Neural progenitor cell (in vitro differentiated cells): Measurements from ENCODE around the gene XAB2. TPM values are rescaled to one million over a fixed set of nuclear protein-coding genes. Genes with fewer than 3 reads are reported as not detected.
"Not testable (repeated sequence)": the region's sequence is repeated elsewhere in the genome, so short reads cannot be mapped to it uniquely, and the experiment has no call there.

Experiments used
- DNase-seq: peaks from one replicate; pipeline ENCODE4 v3.0.0-alpha.2; 2016; ENCODE audit warnings: low spot score
- H2AFZ ChIP-seq: fragments of 200-600 bp; sonication (generic); replicated peaks from 2 replicates; pipeline ENCODE4 v1.6.1; 2016; ENCODE audit warnings: antibody characterized with exemption
- H3F3A ChIP-seq: fragments of 200-600 bp; sonication (generic); 2 replicates; pipeline ENCODE4 v1.6.1; 2016; ENCODE audit warnings: antibody characterized with exemption, low read depth
- H3K27ac ChIP-seq: fragments of 200-600 bp; sonication (generic); 2 replicates; pipeline ENCODE4 v1.5.1; 2016; ENCODE audit warnings: mild to moderate bottlenecking
- H3K27me3 ChIP-seq: fragments of 200-600 bp; sonication (generic); 2 replicates; pipeline ENCODE4 v1.6.1; 2016; ENCODE audit warnings: mild to moderate bottlenecking, moderate library complexity
- H3K36me3 ChIP-seq: fragments of 200-600 bp; sonication (generic); 2 replicates; pipeline ENCODE4 v1.5.1; 2016
- H3K4me1 ChIP-seq: fragments of 200-600 bp; sonication (generic); 2 replicates; pipeline ENCODE4 v1.6.1; 2016; ENCODE audit warnings: mixed run types
- H3K4me2 ChIP-seq: fragments of 200-600 bp; sonication (generic); 2 replicates; pipeline ENCODE4 v1.6.1; 2016
- H3K4me3 ChIP-seq: fragments of 200-600 bp; sonication (generic); 2 replicates; pipeline ENCODE4 v1.5.1; 2016
- H3K79me2 ChIP-seq: fragments of 200-600 bp; sonication (generic); 2 replicates; pipeline ENCODE4 v1.6.1; 2016; ENCODE audit warnings: low read depth
- H3K9ac ChIP-seq: fragments of 200-600 bp; sonication (generic); 2 replicates; pipeline ENCODE4 v1.6.1; 2016
- H3K9me3 ChIP-seq: fragments of 200-600 bp; sonication (generic); 2 replicates; pipeline ENCODE4 v1.5.1; 2016; ENCODE audit warnings: low read depth
- H4K20me1 ChIP-seq: fragments of 200-600 bp; sonication (generic); 2 replicates; pipeline ENCODE4 v1.6.1; 2016; ENCODE audit warnings: low read depth
- H3K27ac Mint-ChIP-seq: 3 replicates; pipeline ENCODE4 v1.8.0; 2021; ENCODE audit warnings: mixed read lengths
- H3K27me3 Mint-ChIP-seq: 2 replicates; pipeline ENCODE4 v1.8.0; 2022; ENCODE audit warnings: low read depth, mild to moderate bottlenecking, inconsistent platforms, moderate library complexity, mixed read lengths; ENCODE audit not compliant: insufficient read depth
- H3K36me3 Mint-ChIP-seq: 3 replicates; pipeline ENCODE4 v1.8.0; 2021; ENCODE audit warnings: mixed read lengths
- H3K4me1 Mint-ChIP-seq: 3 replicates; pipeline ENCODE4 v1.8.0; 2021; ENCODE audit warnings: mixed read lengths
- H3K4me3 Mint-ChIP-seq: 3 replicates; pipeline ENCODE4 v1.8.0; 2021; ENCODE audit warnings: mild to moderate bottlenecking, moderate library complexity, mixed read lengths
- H3K9me3 Mint-ChIP-seq: 3 replicates; pipeline ENCODE4 v1.8.0; 2020; ENCODE audit warnings: mixed read lengths
- EZH2 ChIP-seq: fragments of 200-600 bp; sonication (generic); IDR thresholded peaks from 2 replicates; pipeline ENCODE4 v1.6.1; 2017; ENCODE audit warnings: antibody characterized with exemption, mild to moderate bottlenecking, moderate library complexity
- EZH2phosphoT487 ChIP-seq: fragments of 200-600 bp; sonication (generic); IDR thresholded peaks from 2 replicates; pipeline ENCODE4 v1.6.1; 2017; ENCODE audit warnings: antibody characterized with exemption
- total RNA-seq: library from RNA; depleted of rRNA; stranded (reverse); fragments of >200 nt; gene quantifications from 2 replicates; pipeline ENCODE4 v1.2.3, GENCODE V29; 2015; ENCODE audit warnings: low replicate concordance
- TF ChIP-seq, protein P1 (sequence below): fragments of 200-600 bp; sonication (generic); IDR thresholded peaks from 2 replicates; pipeline ENCODE4 v1.5.1; 2017; ENCODE audit warnings: antibody characterized with exemption, mild to moderate bottlenecking

Gene XAB2
- total RNA-seq, 1 donor from 2014 or later: 30.9 TPM

DNA sequence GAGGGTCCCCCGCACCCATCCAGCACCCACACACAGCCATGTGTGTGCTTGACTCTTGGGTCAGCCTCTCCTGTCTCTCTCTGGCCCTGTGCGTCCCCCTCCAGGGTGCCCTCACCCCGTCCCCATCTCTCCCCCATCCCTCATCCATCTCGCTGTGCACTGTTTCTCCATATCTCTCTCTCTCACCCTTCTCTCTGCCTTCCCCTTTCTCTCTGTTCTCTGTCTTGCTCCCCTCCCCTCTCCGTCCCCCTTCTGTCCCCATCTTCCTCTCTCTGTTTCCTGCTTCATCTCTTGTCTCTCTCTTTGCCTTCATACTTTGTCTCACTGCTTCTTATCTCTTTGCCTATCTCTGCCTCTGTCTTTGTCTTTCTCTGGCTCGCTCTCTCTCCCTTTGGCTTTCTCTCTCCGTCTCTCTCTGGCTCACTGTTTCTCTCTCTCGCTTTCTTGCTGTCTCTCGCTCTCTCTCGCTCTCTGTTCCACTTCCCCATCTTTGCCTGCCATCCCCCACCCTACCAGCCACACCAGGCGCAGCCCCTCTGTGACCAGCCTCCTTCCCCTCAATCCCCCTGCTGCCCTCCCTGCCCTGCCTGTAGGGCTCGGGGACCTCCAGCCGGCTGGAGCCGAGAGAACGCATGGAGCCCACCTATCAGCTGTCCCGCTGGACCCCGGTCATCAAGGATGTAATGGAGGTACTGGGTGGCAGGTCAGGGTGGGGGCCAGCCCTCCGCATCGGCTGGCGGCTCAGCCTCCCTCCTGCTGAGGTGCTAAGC lies 16.5 kb upstream of the XAB2 start:
- Mint-ChIP-seq H3K9me3 (peaks cover 2% of the 10 kb centered on the region), H3K27ac (no peak overlapping the region), H3K4me3 (no peak overlapping the region), H3K27me3 (peaks cover under 1% of the 10 kb centered on the region), H3K4me1 (no peaks in the 10 kb centered on the region), H3K36me3 (no peaks in the 10 kb centered on the region)
- no peak for DNase-seq
- no peak overlapping the region for H3K9ac ChIP-seq
- peaks cover 11% of the 10 kb centered on the region for H3K27me3 ChIP-seq
- no peak overlapping the region for H3K4me2 ChIP-seq
- no peak overlapping the region for H3K27ac ChIP-seq
- no peaks in the 10 kb centered on the region for H3K36me3 ChIP-seq
- H3K79me2 ChIP-seq: no peaks in the 10 kb centered on the region
- no peaks in the 10 kb centered on the region for H3F3A ChIP-seq
- H4K20me1 ChIP-seq: no peaks in the 10 kb centered on the region
- H3K4me1 ChIP-seq: no peaks in the 10 kb centered on the region
- TF ChIP-seq EZH2phosphoT487 (no peak), EZH2 (no peak)
- TF ChIP-seq, protein P1, sequence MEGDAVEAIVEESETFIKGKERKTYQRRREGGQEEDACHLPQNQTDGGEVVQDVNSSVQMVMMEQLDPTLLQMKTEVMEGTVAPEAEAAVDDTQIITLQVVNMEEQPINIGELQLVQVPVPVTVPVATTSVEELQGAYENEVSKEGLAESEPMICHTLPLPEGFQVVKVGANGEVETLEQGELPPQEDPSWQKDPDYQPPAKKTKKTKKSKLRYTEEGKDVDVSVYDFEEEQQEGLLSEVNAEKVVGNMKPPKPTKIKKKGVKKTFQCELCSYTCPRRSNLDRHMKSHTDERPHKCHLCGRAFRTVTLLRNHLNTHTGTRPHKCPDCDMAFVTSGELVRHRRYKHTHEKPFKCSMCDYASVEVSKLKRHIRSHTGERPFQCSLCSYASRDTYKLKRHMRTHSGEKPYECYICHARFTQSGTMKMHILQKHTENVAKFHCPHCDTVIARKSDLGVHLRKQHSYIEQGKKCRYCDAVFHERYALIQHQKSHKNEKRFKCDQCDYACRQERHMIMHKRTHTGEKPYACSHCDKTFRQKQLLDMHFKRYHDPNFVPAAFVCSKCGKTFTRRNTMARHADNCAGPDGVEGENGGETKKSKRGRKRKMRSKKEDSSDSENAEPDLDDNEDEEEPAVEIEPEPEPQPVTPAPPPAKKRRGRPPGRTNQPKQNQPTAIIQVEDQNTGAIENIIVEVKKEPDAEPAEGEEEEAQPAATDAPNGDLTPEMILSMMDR: no peak
- H3K4me3 ChIP-seq: no peak overlapping the region
- no peak overlapping the region for H2AFZ ChIP-seq
- no peaks in the 10 kb centered on the region for H3K9me3 ChIP-seq

DNA sequence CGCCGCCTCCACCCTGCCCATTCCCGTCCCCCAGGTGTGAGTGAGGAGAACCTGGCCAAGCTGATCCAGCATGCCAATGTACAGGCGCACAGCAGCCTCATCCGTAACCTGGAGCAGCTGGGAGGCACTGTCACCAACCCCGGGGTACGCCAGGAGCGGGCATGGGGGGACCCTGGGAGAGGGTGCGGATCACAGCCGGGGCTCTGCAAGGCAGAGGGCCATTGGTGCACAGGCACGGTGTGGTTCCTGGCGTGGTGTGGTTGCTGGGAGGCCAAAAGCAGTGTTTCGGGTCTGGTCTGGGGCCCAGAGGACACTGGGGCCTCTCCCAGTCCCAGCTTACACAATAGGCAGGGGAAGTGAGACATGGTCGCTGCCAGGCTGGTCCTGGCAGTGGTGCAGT lies 15.8 kb upstream of the XAB2 start:
- Histone ChIP-seq H3K4me1 (no peaks in the 10 kb centered on the region), H3K79me2 (no peaks in the 10 kb centered on the region), H3K4me2 (no peak overlapping the region), H3K9ac (no peak overlapping the region), H2AFZ (no peak overlapping the region), H3K9me3 (no peaks in the 10 kb centered on the region), H3F3A (peaks cover 2% of the 10 kb centered on the region), H3K4me3 (no peak overlapping the region), H4K20me1 (no peaks in the 10 kb centered on the region), H3K27me3 (peaks cover 4% of the 10 kb centered on the region), H3K27ac (no peak overlapping the region), H3K36me3 (no peaks in the 10 kb centered on the region)
- no peak overlapping the region for H3K27ac Mint-ChIP-seq
- H3K4me1 Mint-ChIP-seq: no peaks in the 10 kb centered on the region
- H3K36me3 Mint-ChIP-seq: no peaks in the 10 kb centered on the region
- peaks cover 2% of the 10 kb centered on the region for H3K9me3 Mint-ChIP-seq
- H3K27me3 Mint-ChIP-seq: peaks cover 2% of the 10 kb centered on the region
- TF ChIP-seq EZH2phosphoT487 (no peak), EZH2 (no peak)
- TF ChIP-seq, protein P1: no peak
- no peak for DNase-seq
- no peak overlapping the region for H3K4me3 Mint-ChIP-seq

DNA sequence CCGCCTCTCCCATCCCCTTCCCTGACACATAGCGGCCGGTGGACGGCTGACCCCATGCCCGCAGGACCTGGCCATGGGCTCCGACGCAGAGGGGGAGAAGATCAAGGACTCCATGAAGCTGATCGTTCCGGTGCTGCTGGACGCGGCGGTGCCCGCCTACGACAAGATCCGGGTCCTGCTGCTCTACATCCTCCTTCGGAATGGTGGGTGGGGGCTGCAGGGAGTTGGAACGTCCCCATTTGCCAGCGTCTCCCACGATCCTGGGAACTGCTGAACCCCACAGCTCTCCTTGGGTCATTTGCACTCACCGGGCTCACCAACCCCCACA lies 15.2 kb upstream of the XAB2 start:
- H3K36me3 Mint-ChIP-seq: no peaks in the 10 kb centered on the region
- no peaks in the 10 kb centered on the region for H3K4me1 Mint-ChIP-seq
- Histone ChIP-seq H3K79me2 (no peaks in the 10 kb centered on the region), H2AFZ (no peak overlapping the region), H3K4me2 (no peak overlapping the region), H3K9ac (no peak overlapping the region), H3K4me3 (no peak overlapping the region), H3F3A (peaks cover 9% of the 10 kb centered on the region), H4K20me1 (no peaks in the 10 kb centered on the region), H3K9me3 (no peaks in the 10 kb centered on the region), H3K27me3 (no peaks in the 10 kb centered on the region), H3K4me1 (no peaks in the 10 kb centered on the region), H3K36me3 (no peaks in the 10 kb centered on the region), H3K27ac (no peak overlapping the region)
- DNase-seq: no peak
- H3K9me3 Mint-ChIP-seq: peaks cover 2% of the 10 kb centered on the region
- no peak for TF ChIP-seq EZH2
- TF ChIP-seq, protein P1: no peak
- no peak for TF ChIP-seq EZH2phosphoT487
- H3K4me3 Mint-ChIP-seq: no peak overlapping the region
- H3K27ac Mint-ChIP-seq: no peak overlapping the region
- peaks cover 5% of the 10 kb centered on the region for H3K27me3 Mint-ChIP-seq

DNA sequence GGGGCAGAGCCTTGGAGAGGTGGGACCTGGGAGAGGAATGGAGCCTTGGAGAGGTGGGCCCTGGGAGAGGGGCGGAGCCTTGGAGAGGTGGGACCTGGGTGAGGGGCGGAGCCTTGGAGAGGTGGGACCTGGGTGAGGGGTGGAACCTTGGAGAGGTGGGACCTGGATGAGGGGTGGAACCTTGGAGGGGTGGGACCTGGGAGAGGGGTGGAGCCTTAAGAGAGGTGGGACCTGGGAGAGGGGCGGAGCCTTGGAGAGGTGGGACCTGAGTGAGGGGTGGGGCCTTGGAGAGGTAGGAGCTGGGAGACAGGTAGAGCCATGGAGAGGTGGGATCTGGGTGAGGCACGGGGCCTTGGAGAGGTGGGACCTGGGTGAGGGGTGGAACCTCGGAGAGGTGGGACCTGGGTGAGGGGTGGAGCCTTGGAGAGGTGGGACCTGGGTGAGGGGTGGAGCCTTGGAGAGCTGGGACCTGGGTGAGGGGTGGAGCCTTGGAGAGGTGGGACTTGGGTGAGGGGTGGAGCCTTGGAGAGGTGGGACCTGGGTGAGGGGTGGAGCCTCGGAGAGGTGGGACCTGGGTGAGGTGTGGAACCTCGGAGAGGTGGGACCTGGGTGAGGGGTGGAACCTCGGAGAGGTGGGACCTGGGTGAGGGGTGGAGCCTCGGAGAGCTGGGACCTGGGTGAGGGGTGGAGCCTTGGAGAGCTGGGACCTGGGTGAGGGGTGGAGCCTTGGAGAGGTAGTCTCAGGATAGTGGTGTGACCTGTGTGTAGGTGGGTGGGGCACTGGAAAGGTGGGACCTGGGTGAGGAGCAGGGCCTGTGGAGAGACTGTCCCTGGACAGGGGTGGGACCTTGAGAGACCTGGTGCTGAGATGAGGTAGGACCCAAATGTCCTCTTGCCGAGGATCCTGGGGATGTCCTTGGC lies 14.5 kb upstream of the XAB2 start:
- not testable (repeated sequence) for H3K36me3 ChIP-seq, H3K27ac ChIP-seq, H3K4me2 ChIP-seq, H3K9me3 ChIP-seq, H2AFZ ChIP-seq, H3K4me1 ChIP-seq, H3K4me1 Mint-ChIP-seq, H3K27ac Mint-ChIP-seq, H4K20me1 ChIP-seq, H3K4me3 Mint-ChIP-seq, H3K9ac ChIP-seq, DNase-seq, H3K27me3 Mint-ChIP-seq, H3K4me3 ChIP-seq, H3K36me3 Mint-ChIP-seq, H3K9me3 Mint-ChIP-seq, H3K79me2 ChIP-seq, H3K27me3 ChIP-seq
- H3F3A ChIP-seq: peaks cover 11% of the 10 kb centered on the region
